K562 (cell line): ENCODE measurements around the gene THAP4.

Experiments used
- BRCA1 ChIP-seq, 2 experiments: fragments of 450-650 bp in 1 of 2; sonication (generic) in 1 of 2; formaldehyde crosslinking in 1 of 2; IDR thresholded peaks; 2 replicates each; pipeline versions ENCODE4 v1.5.0 to v1.6.1; 2017 to 2020; ENCODE audit warnings: mild to moderate bottlenecking in 1 of 2, missing genetic modification reagents in 1 of 2
- FOXK2 ChIP-seq, 2 experiments: fragments of 450-650 bp; IDR thresholded peaks in 1 of 2; conservative IDR thresholded peaks in 1 of 2; 2 replicates each; pipeline ENCODE4 v1.6.1; 2016; ENCODE audit warnings: low read depth in 2 of 2, mild to moderate bottlenecking in 1 of 2
- NR3C1 ChIP-seq: sonication (generic); formaldehyde crosslinking; IDR thresholded peaks from 2 replicates; pipeline ENCODE4 v1.8.1; 2022; ENCODE audit warnings: missing genetic modification reagents
- OTX1 ChIP-seq: fragments of 450-650 bp; formaldehyde crosslinking; IDR thresholded peaks from 2 replicates; pipeline ENCODE4 v1.4.0; 2022; ENCODE audit warnings: mild to moderate bottlenecking
- POLR2AphosphoS2 ChIP-seq: IDR thresholded peaks from 2 replicates; pipeline ENCODE4 v1.6.1; 2012; ENCODE audit warnings: low read length, improper control_type of control experiment
- SETDB1 ChIP-seq: IDR thresholded peaks from one replicate; pipeline ENCODE4 v1.6.1; 2012; ENCODE audit warnings: low read length, control low read depth, inconsistent platforms
- SMARCB1 ChIP-seq: IDR thresholded peaks from 2 replicates; pipeline ENCODE4 v1.6.1; 2011; ENCODE audit warnings: improper control_type of control experiment, low read depth; ENCODE audit not compliant: insufficient read length
- ZBTB8A ChIP-seq: fragments of 450-650 bp; IDR thresholded peaks from 2 replicates; pipeline ENCODE4 v1.6.1; 2018; ENCODE audit warnings: mild to moderate bottlenecking, moderate library complexity; ENCODE audit not compliant: partially characterized antibody
- ZNF384 ChIP-seq: IDR thresholded peaks from 2 replicates; pipeline ENCODE4 v1.6.1; 2012; ENCODE audit warnings: low read depth, low read length, improper control_type of control experiment
- ZNF778 ChIP-seq: fragments of 450-650 bp; formaldehyde crosslinking; IDR thresholded peaks from 2 replicates; pipeline ENCODE4 v1.4.0; 2020; ENCODE audit warnings: mild to moderate bottlenecking, moderate library complexity
- TF ChIP-seq, protein P1 (sequence below): fragments of 250-450 bp; sonication (Bioruptor Pico); IDR thresholded peaks from 2 replicates; pipeline ENCODE4 v1.5.0; 2021
- TF ChIP-seq, protein P2 (sequence below), 3 experiments: IDR thresholded peaks in 2 of 3; conservative IDR thresholded peaks in 1 of 3; 2 replicates each; pipeline ENCODE4 v1.5.1; 2011 to 2012; ENCODE audit warnings: low read length in 3 of 3, mild to moderate bottlenecking in 3 of 3, control low read depth in 2 of 3, improper control_type of control experiment in 1 of 3, inconsistent platforms in 1 of 3, low read depth in 1 of 3, mixed read lengths in 1 of 3, moderate library complexity in 1 of 3; ENCODE audit not compliant: insufficient read depth in 2 of 3

DNA sequence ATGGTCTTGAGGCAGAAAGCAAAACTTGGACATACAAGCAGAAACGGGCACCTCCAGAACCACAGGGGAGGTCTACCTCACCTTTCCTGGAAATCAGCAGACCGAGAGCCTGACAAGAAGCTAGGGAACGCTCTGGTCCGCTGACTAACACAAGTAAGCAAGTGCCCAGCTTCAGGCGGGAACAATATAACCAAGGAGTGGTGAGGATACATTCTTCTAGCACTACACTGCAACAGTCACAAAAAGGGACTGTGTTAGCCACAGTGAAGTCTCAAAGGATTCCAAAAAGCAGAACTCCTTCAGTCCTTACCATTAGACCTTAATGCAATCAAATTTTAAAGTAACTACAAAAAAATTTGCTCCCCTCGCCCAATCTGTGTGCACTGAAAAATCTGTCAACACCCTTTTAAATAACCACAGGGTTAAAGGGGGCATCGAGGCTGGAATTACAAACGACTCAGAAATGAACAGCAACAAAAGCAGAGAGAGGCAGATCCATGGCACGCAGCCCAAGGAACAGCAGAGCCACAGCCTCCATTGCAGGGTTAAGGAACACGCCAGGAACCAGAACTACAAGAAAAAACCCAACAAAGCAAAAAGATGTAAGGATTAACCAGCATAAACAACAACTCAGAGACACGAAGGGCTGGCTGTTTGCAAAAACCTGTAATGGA is 7.1 kb downstream of the THAP4 start:
- TF ChIP-seq ZBTB8A, result no peak
- TF ChIP-seq, protein P1, sequence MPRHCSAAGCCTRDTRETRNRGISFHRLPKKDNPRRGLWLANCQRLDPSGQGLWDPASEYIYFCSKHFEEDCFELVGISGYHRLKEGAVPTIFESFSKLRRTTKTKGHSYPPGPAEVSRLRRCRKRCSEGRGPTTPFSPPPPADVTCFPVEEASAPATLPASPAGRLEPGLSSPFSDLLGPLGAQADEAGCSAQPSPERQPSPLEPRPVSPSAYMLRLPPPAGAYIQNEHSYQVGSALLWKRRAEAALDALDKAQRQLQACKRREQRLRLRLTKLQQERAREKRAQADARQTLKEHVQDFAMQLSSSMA, result no peak
- TF ChIP-seq, protein P2, sequence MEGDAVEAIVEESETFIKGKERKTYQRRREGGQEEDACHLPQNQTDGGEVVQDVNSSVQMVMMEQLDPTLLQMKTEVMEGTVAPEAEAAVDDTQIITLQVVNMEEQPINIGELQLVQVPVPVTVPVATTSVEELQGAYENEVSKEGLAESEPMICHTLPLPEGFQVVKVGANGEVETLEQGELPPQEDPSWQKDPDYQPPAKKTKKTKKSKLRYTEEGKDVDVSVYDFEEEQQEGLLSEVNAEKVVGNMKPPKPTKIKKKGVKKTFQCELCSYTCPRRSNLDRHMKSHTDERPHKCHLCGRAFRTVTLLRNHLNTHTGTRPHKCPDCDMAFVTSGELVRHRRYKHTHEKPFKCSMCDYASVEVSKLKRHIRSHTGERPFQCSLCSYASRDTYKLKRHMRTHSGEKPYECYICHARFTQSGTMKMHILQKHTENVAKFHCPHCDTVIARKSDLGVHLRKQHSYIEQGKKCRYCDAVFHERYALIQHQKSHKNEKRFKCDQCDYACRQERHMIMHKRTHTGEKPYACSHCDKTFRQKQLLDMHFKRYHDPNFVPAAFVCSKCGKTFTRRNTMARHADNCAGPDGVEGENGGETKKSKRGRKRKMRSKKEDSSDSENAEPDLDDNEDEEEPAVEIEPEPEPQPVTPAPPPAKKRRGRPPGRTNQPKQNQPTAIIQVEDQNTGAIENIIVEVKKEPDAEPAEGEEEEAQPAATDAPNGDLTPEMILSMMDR (IDR thresholded peaks at IDR 0.05 in 2 of 3, conservative IDR thresholded peaks at IDR 0.05 in 1 of 3; ENCODE audit: insufficient read depth in 2 of 3, low read depth in 1 of 3, low read length in 3 of 3), result no peak
- no peak for TF ChIP-seq SETDB1
- TF ChIP-seq BRCA1 (IDR thresholded peaks at IDR 0.05), result no peak
- TF ChIP-seq BRCA1 (CRISPR knock-in tag; IDR thresholded peaks at IDR 0.05), result no peak
- TF ChIP-seq NR3C1 (CRISPR knock-in tag), result no peak
- no peak for TF ChIP-seq FOXK2 (conservative IDR thresholded peaks at IDR 0.05 in 1 of 2, IDR thresholded peaks at IDR 0.05 in 1 of 2; ENCODE audit: low read depth in 2 of 2)
- TF ChIP-seq ZNF778 (CRISPR knock-in tag), result no peak
- no peak for TF ChIP-seq ZNF384
- no peak for TF ChIP-seq OTX1 (CRISPR knock-in tag)
- no peak for TF ChIP-seq POLR2AphosphoS2
- TF ChIP-seq SMARCB1, result no peak
